ENCODE data around the gene CORT.

CORT gene

GRCh38 chr1:10430216-10431069 is 19.4 kb upstream of the CORT start, which contains the start of gene CENPS:
Gene CENPS, plus strand, starts transcription at chr1:10430433. Its CDS starts 85 bp downstream, at chr1:10430518.
- Mint-ChIP-seq H3K27ac (peak within 1 kb of the TSS; percentile 97 to 99), H3K4me3 (peak within 1 kb of the TSS; percentile 96 to 98), H3K9me3 (no peaks in the 10 kb centered on the region), H3K27me3 (no peaks in the 10 kb centered on the region), H3K4me1 (peaks cover 36% of the 10 kb centered on the region)
- ATAC-seq (peak; percentile 91), DNase-seq (peak; percentile 87 to 91)

GRCh38 chr1:10431070-10431730 is 18.6 kb upstream of the CORT start:
- DNase-seq (no peak), ATAC-seq (no peak)
- Mint-ChIP-seq H3K27me3 (no peaks in the 10 kb centered on the region), H3K27ac (peak overlapping the region; percentile 70 to 99), H3K4me1 (peaks cover 36% of the 10 kb centered on the region), H3K9me3 (no peaks in the 10 kb centered on the region), H3K4me3 (peak overlapping the region; percentile 96 to 98)

GRCh38 chr1:10432910-10433700 is 16.7 kb upstream of the CORT start:
- peaks cover 32% of the 10 kb centered on the region for H3K4me1 Mint-ChIP-seq
- H3K27me3 Mint-ChIP-seq, result no peaks in the 10 kb centered on the region
- ATAC-seq, result no peak
- no peak overlapping the region for H3K27ac Mint-ChIP-seq
- no peak overlapping the region for H3K4me3 Mint-ChIP-seq
- DNase-seq, result no peak
- no peaks in the 10 kb centered on the region for H3K9me3 Mint-ChIP-seq

GRCh38 chr1:10433790-10434189 is 16.0 kb upstream of the CORT start:
- ATAC-seq, result no peak
- H3K27ac Mint-ChIP-seq, result no peak overlapping the region
- no peak for DNase-seq
- no peak overlapping the region for H3K4me3 Mint-ChIP-seq
- peaks cover 29% of the 10 kb centered on the region for H3K4me1 Mint-ChIP-seq
- H3K9me3 Mint-ChIP-seq, result no peaks in the 10 kb centered on the region
- no peaks in the 10 kb centered on the region for H3K27me3 Mint-ChIP-seq

- no peak for ATAC-seq
- no peak overlapping the region for H3K4me3 Mint-ChIP-seq
- H3K27me3 Mint-ChIP-seq, result no peaks in the 10 kb centered on the region
- H3K9me3 Mint-ChIP-seq, result no peaks in the 10 kb centered on the region
- H3K27ac Mint-ChIP-seq, result no peak overlapping the region
- peaks cover 21% of the 10 kb centered on the region for H3K4me1 Mint-ChIP-seq
- no peak for DNase-seq
Measured at GRCh38 chr1:10434590-10434989, 15.2 kb upstream of the CORT start.

- no peak overlapping the region for H3K27ac Mint-ChIP-seq
- DNase-seq (no peak), ATAC-seq (no peak)
- no peak overlapping the region for H3K4me3 Mint-ChIP-seq
- H3K27me3 Mint-ChIP-seq, result no peaks in the 10 kb centered on the region
- no peaks in the 10 kb centered on the region for H3K9me3 Mint-ChIP-seq
- H3K4me1 Mint-ChIP-seq, result peaks cover 4% of the 10 kb centered on the region
Measured at GRCh38 chr1:10437052-10437451, 12.8 kb upstream of the CORT start.

GRCh38 chr1:10438677-10439163 is 11.1 kb upstream of the CORT start:
- no peaks in the 10 kb centered on the region for H3K4me1 Mint-ChIP-seq
- ATAC-seq, result no peak
- H3K27me3 Mint-ChIP-seq, result no peaks in the 10 kb centered on the region
- no peak overlapping the region for H3K4me3 Mint-ChIP-seq
- DNase-seq, result no peak
- no peaks in the 10 kb centered on the region for H3K9me3 Mint-ChIP-seq
- peak overlapping the region in 1 of 2 donors; percentile 45 for H3K27ac Mint-ChIP-seq

- no peak overlapping the region for H3K27ac Mint-ChIP-seq
- DNase-seq (no peak), ATAC-seq (no peak)
- no peaks in the 10 kb centered on the region for H3K4me1 Mint-ChIP-seq
- H3K27me3 Mint-ChIP-seq, result no peaks in the 10 kb centered on the region
- H3K4me3 Mint-ChIP-seq, result no peak overlapping the region
- no peaks in the 10 kb centered on the region for H3K9me3 Mint-ChIP-seq
Measured at GRCh38 chr1:10440305-10440704, 9.5 kb upstream of the CORT start.

- no peak overlapping the region for H3K27ac Mint-ChIP-seq
- ATAC-seq, result no peak
Measured at GRCh38 chr1:10440794-10441193, 9.0 kb upstream of the CORT start.

GRCh38 chr1:10444248-10444647 is 5.6 kb upstream of the CORT start:
- no peaks in the 10 kb centered on the region for H3K27me3 Mint-ChIP-seq
- H3K4me3 Mint-ChIP-seq, result no peak overlapping the region
- ATAC-seq (no peak), DNase-seq (no peak)
- H3K27ac Mint-ChIP-seq, result no peak overlapping the region
- H3K4me1 Mint-ChIP-seq, result no peaks in the 10 kb centered on the region
- no peaks in the 10 kb centered on the region for H3K9me3 Mint-ChIP-seq

More at GRCh38 chr1:10440794-10441193, 9.0 kb upstream of the CORT start:
- Mint-ChIP-seq H3K27me3 (no peaks in the 10 kb centered on the region), H3K9me3 (no peaks in the 10 kb centered on the region), H3K4me1 (no peaks in the 10 kb centered on the region), H3K4me3 (no peak overlapping the region)
- no peak for DNase-seq

- DNase-seq (no peak), ATAC-seq (no peak)
- Mint-ChIP-seq H3K27ac (peak overlapping the region in 1 of 2 donors; percentile 34), H3K4me1 (no peaks in the 10 kb centered on the region), H3K9me3 (no peaks in the 10 kb centered on the region), H3K27me3 (peaks cover 3% of the 10 kb centered on the region), H3K4me3 (no peak overlapping the region)
Measured at GRCh38 chr1:10444795-10445397, 4.9 kb upstream of the CORT start.

- Mint-ChIP-seq H3K4me1 (no peaks in the 10 kb centered on the region), H3K4me3 (no peak overlapping the region), H3K9me3 (no peaks in the 10 kb centered on the region), H3K27ac (peak overlapping the region in 1 of 2 donors; percentile 80), H3K27me3 (peaks cover 11% of the 10 kb centered on the region)
- ATAC-seq (no peak), DNase-seq (no peak)
Measured at GRCh38 chr1:10446790-10447422, 2.9 kb upstream of the CORT start.

- Mint-ChIP-seq H3K9me3 (no peaks in the 10 kb centered on the region), H3K27me3 (peaks cover 11% of the 10 kb centered on the region), H3K4me3 (no peak overlapping the region), H3K27ac (peak overlapping the region in 1 of 2 donors; percentile 79), H3K4me1 (no peaks in the 10 kb centered on the region)
- DNase-seq (no peak), ATAC-seq (peak; percentile 23)
Measured at GRCh38 chr1:10450156-10450814, 454 bp downstream of the CORT start.

GRCh38 chr1:10450836-10451235 is 1.0 kb downstream of the CORT start:
- ATAC-seq, result no peak
- H3K9me3 Mint-ChIP-seq, result no peaks in the 10 kb centered on the region

More at GRCh38 chr1:10450836-10451235, 1.0 kb downstream of the CORT start:
- Mint-ChIP-seq H3K27me3 (peaks cover 11% of the 10 kb centered on the region), H3K4me1 (no peaks in the 10 kb centered on the region), H3K4me3 (no peak overlapping the region), H3K27ac (no peak overlapping the region)
- no peak for DNase-seq
